ENCODE results near the gene NKX1-2. TPM values are rescaled to one million over a fixed set of nuclear protein-coding genes. Genes with fewer than 3 reads are reported as not detected.

The NKX1-2 gene
- total RNA-seq, 4 donors from 2014 or later, result not detected

DNA sequence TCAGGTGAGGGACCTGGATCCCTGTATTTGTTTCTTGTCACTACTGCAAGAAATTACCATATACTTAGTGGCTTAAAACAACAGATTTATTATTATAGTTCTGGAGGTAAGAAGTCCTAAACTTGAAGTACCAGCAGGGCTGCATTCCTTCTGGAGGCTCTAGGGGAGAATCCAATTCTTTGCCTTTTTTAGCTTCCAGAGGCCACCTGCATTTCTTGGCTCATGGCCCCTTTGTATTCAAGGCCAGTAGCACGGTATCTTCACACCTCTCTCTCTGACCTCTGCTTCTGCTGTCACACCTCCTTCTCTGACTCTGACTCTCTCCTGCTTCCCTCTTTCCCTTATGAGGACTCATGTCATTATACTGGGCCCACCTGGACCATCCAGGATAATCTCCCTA lies 9.6 kb upstream of the NKX1-2 start:
- TF ChIP-seq, protein P1, sequence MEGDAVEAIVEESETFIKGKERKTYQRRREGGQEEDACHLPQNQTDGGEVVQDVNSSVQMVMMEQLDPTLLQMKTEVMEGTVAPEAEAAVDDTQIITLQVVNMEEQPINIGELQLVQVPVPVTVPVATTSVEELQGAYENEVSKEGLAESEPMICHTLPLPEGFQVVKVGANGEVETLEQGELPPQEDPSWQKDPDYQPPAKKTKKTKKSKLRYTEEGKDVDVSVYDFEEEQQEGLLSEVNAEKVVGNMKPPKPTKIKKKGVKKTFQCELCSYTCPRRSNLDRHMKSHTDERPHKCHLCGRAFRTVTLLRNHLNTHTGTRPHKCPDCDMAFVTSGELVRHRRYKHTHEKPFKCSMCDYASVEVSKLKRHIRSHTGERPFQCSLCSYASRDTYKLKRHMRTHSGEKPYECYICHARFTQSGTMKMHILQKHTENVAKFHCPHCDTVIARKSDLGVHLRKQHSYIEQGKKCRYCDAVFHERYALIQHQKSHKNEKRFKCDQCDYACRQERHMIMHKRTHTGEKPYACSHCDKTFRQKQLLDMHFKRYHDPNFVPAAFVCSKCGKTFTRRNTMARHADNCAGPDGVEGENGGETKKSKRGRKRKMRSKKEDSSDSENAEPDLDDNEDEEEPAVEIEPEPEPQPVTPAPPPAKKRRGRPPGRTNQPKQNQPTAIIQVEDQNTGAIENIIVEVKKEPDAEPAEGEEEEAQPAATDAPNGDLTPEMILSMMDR (IDR thresholded peaks at IDR 0.05; ENCODE audit: low read depth), result no peak

- TF ChIP-seq, protein P1 (IDR thresholded peaks at IDR 0.05; ENCODE audit: low read depth), result no peak
These were observed 9.1 kb upstream of the NKX1-2 start for GRCh38 chr10:124458889-124459288.

- TF ChIP-seq, protein P1 (IDR thresholded peaks at IDR 0.05; ENCODE audit: low read depth), result no peak
These were observed 8.6 kb upstream of the NKX1-2 start for GRCh38 chr10:124458473-124458872.

DNA sequence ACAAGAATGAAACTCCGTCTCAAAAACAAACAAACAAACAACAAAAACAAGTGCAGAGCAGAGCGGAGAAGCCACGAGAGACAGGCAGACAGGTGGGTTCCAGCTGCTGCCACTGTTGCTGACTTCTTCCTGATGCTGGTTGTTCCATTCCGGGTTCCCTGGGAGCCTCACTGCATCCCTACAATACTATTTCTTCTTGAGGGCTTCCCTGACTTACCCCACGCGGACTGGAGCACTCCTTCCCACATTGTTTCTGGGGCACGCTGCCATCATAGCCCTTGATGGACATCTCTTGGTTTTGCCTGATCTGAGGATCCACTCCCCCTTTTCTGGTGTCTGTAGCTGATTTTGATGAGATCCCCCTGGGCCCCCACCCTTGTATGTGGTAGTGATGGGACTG lies 5.6 kb upstream of the NKX1-2 start:
- TF ChIP-seq, protein P1 (IDR thresholded peaks at IDR 0.05; ENCODE audit: low read depth), result no peak

DNA sequence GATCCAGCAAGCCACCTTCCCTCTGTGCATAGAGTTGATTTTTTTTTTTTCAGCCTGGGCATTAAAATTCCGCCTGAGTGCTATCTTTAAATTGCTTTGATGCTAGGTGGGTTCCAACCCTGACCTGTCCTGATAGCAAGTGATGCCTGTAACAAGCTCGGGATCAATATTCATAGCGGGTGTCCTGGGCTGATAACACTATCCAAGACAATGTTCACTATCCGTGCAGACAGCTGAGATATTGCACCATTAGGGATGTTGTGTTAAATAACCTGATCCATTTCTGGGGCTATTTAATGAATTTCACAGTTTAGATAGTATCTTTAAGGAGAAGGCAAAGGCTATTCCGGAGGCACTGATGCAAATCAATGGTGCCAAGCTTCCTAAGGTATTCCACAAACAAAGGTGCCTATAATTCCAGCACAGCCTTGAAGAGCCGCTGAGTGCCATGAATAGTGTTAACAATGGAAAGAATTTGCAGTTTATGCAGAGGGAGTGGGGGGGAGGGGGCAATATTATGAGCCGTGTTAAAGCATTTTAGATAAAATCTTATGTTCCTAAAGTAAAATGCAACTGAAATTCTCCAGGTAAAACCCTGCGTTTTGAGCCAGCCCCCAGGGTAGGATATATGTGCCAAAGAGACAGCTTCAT lies 4.2 kb upstream of the NKX1-2 start:
- TF ChIP-seq, protein P1 (IDR thresholded peaks at IDR 0.05; ENCODE audit: low read depth), result no peak

- TF ChIP-seq, protein P1 (IDR thresholded peaks at IDR 0.05; ENCODE audit: low read depth), result no peak
These were observed 1.4 kb upstream of the NKX1-2 start for GRCh38 chr10:124451276-124451675.

DNA sequence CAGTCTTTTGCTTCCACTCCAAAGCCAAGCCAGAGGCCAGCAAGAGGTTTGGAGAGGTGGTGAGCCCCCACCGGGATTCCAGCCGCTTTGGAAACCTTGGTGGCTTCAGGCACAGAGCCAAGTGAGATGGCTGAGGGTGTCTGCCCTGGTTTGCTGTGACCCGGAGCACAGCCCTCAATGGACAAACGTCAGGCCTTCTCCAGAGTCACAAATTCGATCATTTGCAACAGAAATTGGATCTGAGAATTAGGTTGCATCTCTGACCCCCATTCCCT lies 885 bp upstream of the NKX1-2 start:
- TF ChIP-seq, protein P1 (IDR thresholded peaks at IDR 0.05; ENCODE audit: low read depth), result no peak

Measured in subcutaneous adipose tissue (tissue), 4 donors.